Prostate gland (tissue), 2 donors: ENCODE results near the gene EMID1.

ENCODE experiments used
- POLR2A ChIP-seq: fragments of 450-650 bp; IDR thresholded peaks from one replicate; pipeline ENCODE4 v1.6.1; 2016; ENCODE audit warnings: antibody characterized with exemption, mild to moderate bottlenecking
- POLR2AphosphoS5 ChIP-seq: sonication (generic); formaldehyde crosslinking; IDR thresholded peaks from one replicate; pipeline ENCODE4 v1.6.1; 2017; ENCODE audit warnings: antibody characterized with exemption
- TF ChIP-seq, protein P1 (sequence below), 4 experiments: fragments of 200-600 bp in 2 of 4; fragments of 450-650 bp in 2 of 4; sonication (generic) in 2 of 4; IDR thresholded peaks; 1 replicate in 3 of 4; 2 replicates in 1 of 4; pipeline ENCODE4 v1.5.1; 2016 to 2019; ENCODE audit warnings: antibody characterized with exemption in 4 of 4, mild to moderate bottlenecking in 2 of 4, moderate library complexity in 2 of 4

DNA sequence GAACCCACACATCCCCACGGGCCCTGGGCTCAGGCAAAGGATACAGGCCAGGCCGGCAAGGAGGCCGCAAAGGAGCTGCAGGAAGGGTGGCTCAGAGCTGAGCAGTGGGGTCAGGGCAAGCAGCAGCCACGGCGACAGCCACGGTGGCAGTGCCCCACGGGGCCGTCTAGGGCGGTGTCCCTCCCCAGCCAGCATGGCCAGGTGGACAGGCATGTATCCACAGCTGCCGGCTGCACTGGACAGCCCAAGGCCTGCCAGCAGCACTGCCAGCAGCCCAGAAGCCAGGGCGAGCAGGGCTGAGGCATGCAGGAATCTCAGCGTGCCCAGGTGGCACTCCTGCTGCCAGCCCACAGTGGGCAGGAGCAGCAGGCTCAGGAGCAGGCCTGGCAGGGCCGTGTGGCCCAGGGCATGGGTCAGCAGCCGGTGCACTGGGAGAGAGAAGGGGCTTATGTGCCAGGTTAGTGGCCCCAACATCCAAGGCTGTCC is 58.1 kb downstream of the EMID1 start:
- TF ChIP-seq, protein P1, sequence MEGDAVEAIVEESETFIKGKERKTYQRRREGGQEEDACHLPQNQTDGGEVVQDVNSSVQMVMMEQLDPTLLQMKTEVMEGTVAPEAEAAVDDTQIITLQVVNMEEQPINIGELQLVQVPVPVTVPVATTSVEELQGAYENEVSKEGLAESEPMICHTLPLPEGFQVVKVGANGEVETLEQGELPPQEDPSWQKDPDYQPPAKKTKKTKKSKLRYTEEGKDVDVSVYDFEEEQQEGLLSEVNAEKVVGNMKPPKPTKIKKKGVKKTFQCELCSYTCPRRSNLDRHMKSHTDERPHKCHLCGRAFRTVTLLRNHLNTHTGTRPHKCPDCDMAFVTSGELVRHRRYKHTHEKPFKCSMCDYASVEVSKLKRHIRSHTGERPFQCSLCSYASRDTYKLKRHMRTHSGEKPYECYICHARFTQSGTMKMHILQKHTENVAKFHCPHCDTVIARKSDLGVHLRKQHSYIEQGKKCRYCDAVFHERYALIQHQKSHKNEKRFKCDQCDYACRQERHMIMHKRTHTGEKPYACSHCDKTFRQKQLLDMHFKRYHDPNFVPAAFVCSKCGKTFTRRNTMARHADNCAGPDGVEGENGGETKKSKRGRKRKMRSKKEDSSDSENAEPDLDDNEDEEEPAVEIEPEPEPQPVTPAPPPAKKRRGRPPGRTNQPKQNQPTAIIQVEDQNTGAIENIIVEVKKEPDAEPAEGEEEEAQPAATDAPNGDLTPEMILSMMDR (IDR thresholded peaks at IDR 0.05), result no peak
- no peak for TF ChIP-seq POLR2A
- no peak for TF ChIP-seq POLR2AphosphoS5
